ENCODE measurements around the gene HOXB13.

Gene HOXB13

GRCh38 chr17:48704361-48705248 lies 23.9 kb downstream of the HOXB13 start:
- no peak for DNase-seq

GRCh38 chr17:48701864-48702532 lies 26.6 kb downstream of the HOXB13 start:
- no peak for DNase-seq

- no peak for DNase-seq
Observed at GRCh38 chr17:48693178-48693577, 35.4 kb downstream of the HOXB13 start.

GRCh38 chr17:48692049-48692448 lies 36.5 kb downstream of the HOXB13 start:
- no peak for DNase-seq

GRCh38 chr17:48690655-48691054 lies 37.9 kb downstream of the HOXB13 start:
- no peak for DNase-seq

- no peak for DNase-seq
Observed at GRCh38 chr17:48681609-48682008, 46.9 kb downstream of the HOXB13 start.

- no peak for DNase-seq
Observed at GRCh38 chr17:48679385-48680096, 49.0 kb downstream of the HOXB13 start.

- peak; percentile 61 for DNase-seq
Observed at GRCh38 chr17:48678141-48678971, 50.2 kb downstream of the HOXB13 start.

- DNase-seq = no peak
Observed at GRCh38 chr17:48676963-48677558, 51.5 kb downstream of the HOXB13 start.
